HG03280 (cell line): ENCODE data around the gene SFXN2.
A peak's percentile ranks its signal among the peaks of the same experiment; 100 is the strongest.
"Not testable (repeated sequence)": the region's sequence is repeated elsewhere in the genome, so short reads cannot be mapped to it uniquely, and the experiment has no call there.

ENCODE experiments used
- ATAC-seq: cut with Tn5 transposase; IDR thresholded peaks from one replicate; pipeline ENCODE4 v1.9.1; 2021; ENCODE audit warnings: mild to moderate bottlenecking, moderate library complexity; ENCODE audit not compliant: unreplicated experiment

Gene SFXN2

GRCh38 chr10:102679596-102679995 lies 34.8 kb upstream of the SFXN2 start:
- ATAC-seq: no peak

DNA sequence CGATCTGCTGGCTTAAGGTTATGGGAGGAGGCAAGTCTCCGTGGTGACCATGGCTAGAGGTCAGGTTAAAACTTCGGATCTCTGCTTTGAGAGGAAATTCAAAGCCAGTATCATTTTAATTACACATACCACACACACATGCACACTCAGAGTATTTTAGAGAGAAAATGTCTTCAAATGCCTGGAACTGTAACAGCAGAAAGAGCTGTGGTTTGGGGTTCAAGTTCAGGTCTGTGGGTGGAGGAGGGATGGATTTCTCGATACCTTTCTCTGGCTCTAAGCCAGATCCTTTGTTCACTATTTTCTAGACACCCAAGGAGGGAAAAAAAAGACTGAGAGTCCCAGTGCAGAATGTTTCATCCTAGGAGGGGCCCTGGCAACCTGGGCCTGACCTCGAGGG lies 32.7 kb upstream of the SFXN2 start:
- ATAC-seq: no peak

- no peak for ATAC-seq
Measured at GRCh38 chr10:102682416-102682815, 32.0 kb upstream of the SFXN2 start.

GRCh38 chr10:102682981-102683380 lies 31.5 kb upstream of the SFXN2 start:
- no peak for ATAC-seq

GRCh38 chr10:102683736-102684135 lies 30.7 kb upstream of the SFXN2 start:
- ATAC-seq: no peak

- ATAC-seq: no peak
Measured at GRCh38 chr10:102691285-102692066, 23.0 kb upstream of the SFXN2 start.

DNA sequence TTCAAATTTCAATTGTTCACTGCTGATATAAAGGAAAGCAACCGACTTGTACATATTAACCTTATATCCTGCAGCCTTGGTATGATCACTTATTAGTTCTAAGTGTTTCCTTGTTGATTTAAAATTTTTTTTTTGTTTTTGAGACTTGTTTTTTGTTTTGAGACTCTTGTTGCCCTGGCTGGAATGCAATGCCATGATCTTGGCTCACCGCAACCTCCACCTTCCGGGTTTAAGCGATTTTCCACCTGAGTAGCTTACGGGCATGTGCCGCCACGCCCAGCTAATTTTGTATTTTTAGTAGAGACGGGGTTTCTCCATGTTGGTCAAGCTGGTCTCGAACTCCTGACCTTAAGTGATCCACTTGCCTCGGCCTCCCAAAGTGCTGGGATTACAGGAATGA lies 19.0 kb upstream of the SFXN2 start:
- ATAC-seq: not testable (repeated sequence)

DNA sequence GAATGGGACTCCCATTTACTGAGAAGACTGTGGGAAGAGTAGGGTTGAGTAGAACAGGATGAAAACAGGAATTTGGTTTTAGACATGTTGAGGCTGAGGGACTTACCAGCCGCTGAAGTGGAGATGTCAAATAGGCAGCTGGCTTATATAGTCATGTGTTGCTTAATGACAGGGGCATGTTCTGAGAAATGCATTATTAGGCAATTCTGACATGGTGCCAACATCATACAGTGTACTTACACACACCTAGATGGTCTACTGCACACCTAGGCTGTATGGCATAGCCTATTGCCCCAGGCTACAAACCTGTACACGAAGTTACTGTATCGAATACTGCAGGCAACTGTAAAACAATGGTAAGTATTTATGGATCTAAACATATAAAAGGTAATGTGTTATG lies 17.7 kb upstream of the SFXN2 start:
- no peak for ATAC-seq

- ATAC-seq: no peak
Measured at GRCh38 chr10:102698894-102699293, 15.5 kb upstream of the SFXN2 start.

- ATAC-seq: no peak
Measured at GRCh38 chr10:102701272-102701671, 13.2 kb upstream of the SFXN2 start.

- no peak for ATAC-seq
Measured at GRCh38 chr10:102701796-102702195, 12.6 kb upstream of the SFXN2 start.

DNA sequence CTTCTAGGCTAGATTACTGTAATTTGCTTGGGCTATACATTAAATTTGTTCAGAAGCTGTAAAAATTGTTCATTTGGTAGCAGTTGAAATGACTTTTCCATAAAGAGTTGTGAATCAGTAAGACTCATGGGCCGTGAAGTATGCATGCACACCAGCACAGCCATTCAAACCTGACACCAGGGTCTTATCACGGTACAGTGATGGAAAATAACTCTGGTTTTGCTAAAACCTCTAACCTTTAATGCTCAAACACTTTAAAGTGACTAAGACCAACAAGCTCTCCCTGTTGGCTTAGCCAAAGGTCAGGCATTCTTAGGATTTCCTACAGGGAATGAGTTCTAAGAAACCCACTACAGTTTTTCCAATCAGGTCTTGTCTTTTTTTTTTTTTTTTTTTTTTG lies 11.7 kb upstream of the SFXN2 start:
- ATAC-seq: no peak

GRCh38 chr10:102704915-102705314 lies 9.5 kb upstream of the SFXN2 start:
- ATAC-seq: no peak

- ATAC-seq: no peak
Measured at GRCh38 chr10:102705531-102705930, 8.9 kb upstream of the SFXN2 start.

- ATAC-seq: no peak
Measured at GRCh38 chr10:102710609-102711008, 3.8 kb upstream of the SFXN2 start.

DNA sequence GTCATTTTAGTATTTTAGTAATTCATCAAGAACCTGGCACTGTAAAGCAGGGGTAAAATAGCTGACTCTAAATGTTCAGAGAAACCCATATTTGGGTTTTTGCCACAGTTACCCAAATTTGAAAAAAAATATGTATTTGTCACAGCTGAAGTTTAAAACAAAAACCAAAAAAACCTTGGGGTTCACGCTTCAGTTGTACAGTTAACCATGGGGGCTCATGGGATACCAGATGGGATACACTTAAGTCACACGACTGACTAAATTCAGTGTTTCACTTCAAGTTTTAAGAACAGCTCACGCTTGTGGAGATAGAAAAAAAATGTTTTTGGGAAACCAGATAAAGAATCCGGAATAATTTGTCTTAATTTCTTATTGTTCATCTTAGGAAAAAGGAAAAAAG lies 2.3 kb upstream of the SFXN2 start:
- ATAC-seq: no peak

- no peak for ATAC-seq
Measured at GRCh38 chr10:102712843-102713538, 1.4 kb upstream of the SFXN2 start.

GRCh38 chr10:102713539-102713813 lies 960 bp upstream of the SFXN2 start:
- peak; percentile 43 for ATAC-seq

GRCh38 chr10:102713814-102714620 lies 419 bp upstream of the SFXN2 start, which contains the start of gene ARL3:
Gene ARL3, minus strand, starts transcription at chr10:102714397. Its CDS starts 122 bp downstream, at chr10:102714275.
- peak; percentile 76 for ATAC-seq

- no peak for ATAC-seq
Measured at GRCh38 chr10:102715880-102716279, 1.4 kb downstream of the SFXN2 start.

DNA sequence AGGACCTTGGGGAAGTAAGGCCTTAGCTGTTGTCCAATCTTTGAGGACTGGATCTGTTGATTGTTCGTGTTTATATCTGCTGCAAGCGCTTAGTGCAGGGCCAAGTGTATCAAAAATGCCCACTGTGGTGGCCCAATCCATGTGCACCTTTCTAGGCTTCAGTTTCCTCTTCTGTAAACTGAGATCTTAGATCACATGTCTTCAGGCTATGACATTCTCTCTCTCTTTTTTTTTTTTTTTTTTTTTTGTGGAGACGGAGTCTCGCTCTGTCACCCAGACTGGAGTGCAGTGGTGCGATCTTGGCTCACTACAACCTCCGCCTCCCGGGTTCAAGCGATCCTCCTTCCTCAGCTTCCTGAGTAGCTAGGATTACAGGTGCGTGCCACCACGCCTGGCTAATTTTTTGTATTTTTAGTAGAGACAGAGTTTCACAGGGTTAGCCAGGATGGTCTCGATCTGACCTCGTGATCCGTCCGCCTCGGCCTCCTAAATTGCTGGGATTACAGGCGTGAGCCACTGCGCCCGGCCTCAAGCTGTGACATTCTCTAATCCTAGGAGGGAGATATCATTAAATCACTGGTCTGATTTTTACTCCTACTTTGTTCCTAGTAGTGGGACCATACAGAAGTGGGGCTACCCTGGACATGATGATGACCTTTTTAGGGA lies 2.6 kb downstream of the SFXN2 start:
- ATAC-seq: not testable (repeated sequence)
